Measurements from ENCODE around the gene ZEB1. TPM values are rescaled to one million over a fixed set of nuclear protein-coding genes. Genes with fewer than 3 reads are reported as not detected.

Gene ZEB1
- total RNA-seq, 4 donors from 2014 or later = 22.4 to 61.1 (median 40.1) TPM

DNA sequence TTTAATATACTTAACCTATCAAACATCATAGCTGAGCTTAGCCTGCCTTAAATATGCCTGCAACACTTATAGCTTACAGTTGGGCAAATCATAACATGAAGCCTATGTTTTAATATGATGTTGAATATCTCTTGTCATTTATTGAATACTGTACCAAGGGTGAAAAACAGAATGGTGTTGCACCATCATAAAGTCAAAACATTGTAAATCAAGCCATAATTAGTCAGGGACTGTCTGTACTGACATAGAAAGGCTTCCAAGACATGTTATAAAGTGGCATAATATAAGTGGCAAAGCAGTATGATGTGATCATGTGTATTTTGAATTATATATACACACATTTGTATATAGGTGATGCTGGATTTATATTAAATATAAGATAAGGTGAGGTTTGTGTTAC lies 140.0 kb downstream of the ZEB1 start:
- no peaks in the 10 kb centered on the region for H3K27me3 ChIP-seq
- H3K9me3 ChIP-seq = peaks cover 0 to 2% of the 10 kb centered on the region in 2 donors
- H3K27ac ChIP-seq = no peak overlapping the region
- TF ChIP-seq POLR2A (IDR thresholded peaks at IDR 0.05) (no peak), POLR2AphosphoS5 (IDR thresholded peaks at IDR 0.05) (no peak), EP300 (IDR thresholded peaks at IDR 0.05; ENCODE audit: low read depth) (no peak)
- TF ChIP-seq, protein P1, sequence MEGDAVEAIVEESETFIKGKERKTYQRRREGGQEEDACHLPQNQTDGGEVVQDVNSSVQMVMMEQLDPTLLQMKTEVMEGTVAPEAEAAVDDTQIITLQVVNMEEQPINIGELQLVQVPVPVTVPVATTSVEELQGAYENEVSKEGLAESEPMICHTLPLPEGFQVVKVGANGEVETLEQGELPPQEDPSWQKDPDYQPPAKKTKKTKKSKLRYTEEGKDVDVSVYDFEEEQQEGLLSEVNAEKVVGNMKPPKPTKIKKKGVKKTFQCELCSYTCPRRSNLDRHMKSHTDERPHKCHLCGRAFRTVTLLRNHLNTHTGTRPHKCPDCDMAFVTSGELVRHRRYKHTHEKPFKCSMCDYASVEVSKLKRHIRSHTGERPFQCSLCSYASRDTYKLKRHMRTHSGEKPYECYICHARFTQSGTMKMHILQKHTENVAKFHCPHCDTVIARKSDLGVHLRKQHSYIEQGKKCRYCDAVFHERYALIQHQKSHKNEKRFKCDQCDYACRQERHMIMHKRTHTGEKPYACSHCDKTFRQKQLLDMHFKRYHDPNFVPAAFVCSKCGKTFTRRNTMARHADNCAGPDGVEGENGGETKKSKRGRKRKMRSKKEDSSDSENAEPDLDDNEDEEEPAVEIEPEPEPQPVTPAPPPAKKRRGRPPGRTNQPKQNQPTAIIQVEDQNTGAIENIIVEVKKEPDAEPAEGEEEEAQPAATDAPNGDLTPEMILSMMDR (IDR thresholded peaks at IDR 0.05) = no peak
- no peak for DNase-seq
- peaks cover 0 to 4% (median 0%) of the 10 kb centered on the region in 4 donors for H3K4me1 ChIP-seq
- intact Hi-C loops (cut with DNase I; ENCODE audit: low total_unique reads) = no loop called here
- in situ Hi-C loops (cut with MboI; ENCODE audit: low pct_ligation_motif_present in 1 of 4, low pct_unique_long_range_greater_than_20kb in 1 of 4, low sequenced_read_pairs in 3 of 4) = no loop called here
- no peak overlapping the region for H3K4me3 ChIP-seq
- peaks cover 0 to 9% (median 0%) of the 10 kb centered on the region in 4 donors for H3K36me3 ChIP-seq

DNA sequence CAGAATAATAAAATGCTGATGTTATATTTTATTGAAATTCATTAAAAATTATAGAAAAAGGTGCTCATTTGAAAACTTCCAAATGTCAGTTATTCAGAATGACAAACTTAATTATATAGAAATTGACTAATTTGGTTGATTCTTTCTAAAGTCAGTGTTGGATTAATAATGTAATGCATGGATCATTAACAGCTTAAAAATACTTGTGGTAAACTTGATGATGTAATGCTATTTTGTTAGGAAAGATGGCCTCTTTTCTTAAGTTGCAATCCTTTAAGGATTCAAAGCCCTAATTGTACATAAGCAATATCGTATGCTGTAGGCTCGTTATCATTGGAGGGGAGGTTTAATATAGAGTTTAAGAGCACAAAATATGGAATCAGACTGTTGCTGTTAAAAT lies 141.2 kb downstream of the ZEB1 start:
- no peak for DNase-seq
- Histone ChIP-seq H3K27ac (no peak overlapping the region), H3K9me3 (peaks cover 12% of the 10 kb centered on the region in 2 donors), H3K27me3 (no peaks in the 10 kb centered on the region), H3K36me3 (peaks cover 0 to 17% (median 4%) of the 10 kb centered on the region in 4 donors), H3K4me3 (no peak overlapping the region), H3K4me1 (peaks cover 0 to 4% (median 0%) of the 10 kb centered on the region in 4 donors)
- WGBS, 2 donors (ENCODE audit: low coverage in 1 of 2) = 85 to 92% methylated on average over 2 of the region's 2 CpGs
- intact Hi-C loops (cut with DNase I; ENCODE audit: low total_unique reads) (no loop called here), in situ Hi-C loops (cut with MboI; ENCODE audit: low pct_ligation_motif_present in 1 of 4, low pct_unique_long_range_greater_than_20kb in 1 of 4, low sequenced_read_pairs in 3 of 4) (no loop called here)
- TF ChIP-seq, protein P1 (IDR thresholded peaks at IDR 0.05) = no peak
- TF ChIP-seq POLR2A (IDR thresholded peaks at IDR 0.05) = no peak
- TF ChIP-seq EP300 (IDR thresholded peaks at IDR 0.05; ENCODE audit: low read depth) = no peak
- no peak for TF ChIP-seq POLR2AphosphoS5 (IDR thresholded peaks at IDR 0.05)

DNA sequence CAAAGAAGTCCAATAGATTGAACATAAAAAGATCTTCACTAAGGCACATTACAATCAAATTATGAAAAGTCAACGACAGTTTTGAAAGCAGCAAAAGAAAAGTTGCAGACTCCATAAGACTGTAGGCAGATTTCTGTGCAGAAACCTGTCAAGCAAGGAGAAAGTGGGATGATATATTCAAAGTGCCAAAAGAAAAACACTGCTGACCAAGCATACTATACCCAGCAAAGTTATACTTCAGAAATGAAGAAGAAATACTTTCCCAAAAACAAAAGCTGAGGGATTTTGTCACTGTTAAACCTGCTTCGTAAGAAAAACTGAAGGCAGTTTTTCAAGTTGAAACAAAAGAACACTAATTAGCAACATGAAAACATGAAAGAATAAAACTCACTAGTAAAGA lies 145.5 kb downstream of the ZEB1 start:
- Histone ChIP-seq H3K27me3 (no peaks in the 10 kb centered on the region), H3K9me3 (peaks cover 12% of the 10 kb centered on the region in 2 donors), H3K36me3 (peaks cover 0 to 30% (median 4%) of the 10 kb centered on the region in 4 donors), H3K4me1 (no peaks in the 10 kb centered on the region), H3K4me3 (no peak overlapping the region), H3K27ac (no peak overlapping the region)
- in situ Hi-C loops (cut with MboI; ENCODE audit: low pct_ligation_motif_present in 1 of 4, low pct_unique_long_range_greater_than_20kb in 1 of 4, low sequenced_read_pairs in 3 of 4) = no loop called here
- no peak for TF ChIP-seq EP300 (IDR thresholded peaks at IDR 0.05; ENCODE audit: low read depth)
- no peak for TF ChIP-seq POLR2A (IDR thresholded peaks at IDR 0.05)
- TF ChIP-seq, protein P1 (IDR thresholded peaks at IDR 0.05) = no peak
- TF ChIP-seq POLR2AphosphoS5 (IDR thresholded peaks at IDR 0.05) = no peak
- WGBS, 2 donors (ENCODE audit: low coverage in 1 of 2) = 92 to 97% methylated on average over 2 of the region's 2 CpGs
- intact Hi-C loops (cut with DNase I; ENCODE audit: low total_unique reads) = no loop called here
- DNase-seq = no peak

DNA sequence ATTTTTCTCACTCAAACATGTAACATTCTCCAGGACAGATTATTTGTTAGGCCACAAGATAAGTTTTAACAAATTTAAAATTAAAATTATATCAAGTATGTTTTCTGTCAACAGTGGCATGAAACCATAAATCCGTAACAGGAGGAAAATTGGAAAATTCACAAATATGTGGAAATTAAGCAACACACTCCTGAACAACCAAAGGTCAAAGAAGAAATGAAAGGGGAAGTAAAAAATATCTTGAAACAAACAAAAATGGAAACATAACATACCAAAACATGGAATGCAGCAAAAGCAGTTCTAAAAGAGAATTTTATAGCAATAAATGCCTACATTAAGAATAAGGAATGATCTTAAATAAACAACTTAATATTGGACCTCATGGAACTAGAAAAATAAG lies 147.3 kb downstream of the ZEB1 start:
- TF ChIP-seq POLR2A (IDR thresholded peaks at IDR 0.05) (no peak), POLR2AphosphoS5 (IDR thresholded peaks at IDR 0.05) (no peak), EP300 (IDR thresholded peaks at IDR 0.05; ENCODE audit: low read depth) (no peak)
- TF ChIP-seq, protein P1 (IDR thresholded peaks at IDR 0.05) = no peak
- 67 to 73% methylated on average over 1 of the region's 1 CpG for WGBS, 2 donors (ENCODE audit: low coverage in 1 of 2)
- intact Hi-C loops (cut with DNase I; ENCODE audit: low total_unique reads) = no loop called here
- H3K27ac ChIP-seq = no peak overlapping the region
- in situ Hi-C loops (cut with MboI; ENCODE audit: low pct_ligation_motif_present in 1 of 4, low pct_unique_long_range_greater_than_20kb in 1 of 4, low sequenced_read_pairs in 3 of 4) = no loop called here
- peaks cover 12% of the 10 kb centered on the region in 2 donors for H3K9me3 ChIP-seq
- no peak for DNase-seq
- peaks cover 0 to 27% (median 4%) of the 10 kb centered on the region in 4 donors for H3K36me3 ChIP-seq
- no peaks in the 10 kb centered on the region for H3K4me1 ChIP-seq
- no peaks in the 10 kb centered on the region for H3K27me3 ChIP-seq
- H3K4me3 ChIP-seq = no peak overlapping the region

Measured in transverse colon (tissue), 4 donors.